Measurements from ENCODE around the gene CCDC39. TPM values are rescaled to one million over a fixed set of nuclear protein-coding genes. Genes with fewer than 3 reads are reported as not detected.

The CCDC39 gene
- total and polyA plus RNA-seq, 2 of the 13 experiments (the other 11 are each of a cell fraction or from before 2014, with no cell fraction given): not detected

DNA sequence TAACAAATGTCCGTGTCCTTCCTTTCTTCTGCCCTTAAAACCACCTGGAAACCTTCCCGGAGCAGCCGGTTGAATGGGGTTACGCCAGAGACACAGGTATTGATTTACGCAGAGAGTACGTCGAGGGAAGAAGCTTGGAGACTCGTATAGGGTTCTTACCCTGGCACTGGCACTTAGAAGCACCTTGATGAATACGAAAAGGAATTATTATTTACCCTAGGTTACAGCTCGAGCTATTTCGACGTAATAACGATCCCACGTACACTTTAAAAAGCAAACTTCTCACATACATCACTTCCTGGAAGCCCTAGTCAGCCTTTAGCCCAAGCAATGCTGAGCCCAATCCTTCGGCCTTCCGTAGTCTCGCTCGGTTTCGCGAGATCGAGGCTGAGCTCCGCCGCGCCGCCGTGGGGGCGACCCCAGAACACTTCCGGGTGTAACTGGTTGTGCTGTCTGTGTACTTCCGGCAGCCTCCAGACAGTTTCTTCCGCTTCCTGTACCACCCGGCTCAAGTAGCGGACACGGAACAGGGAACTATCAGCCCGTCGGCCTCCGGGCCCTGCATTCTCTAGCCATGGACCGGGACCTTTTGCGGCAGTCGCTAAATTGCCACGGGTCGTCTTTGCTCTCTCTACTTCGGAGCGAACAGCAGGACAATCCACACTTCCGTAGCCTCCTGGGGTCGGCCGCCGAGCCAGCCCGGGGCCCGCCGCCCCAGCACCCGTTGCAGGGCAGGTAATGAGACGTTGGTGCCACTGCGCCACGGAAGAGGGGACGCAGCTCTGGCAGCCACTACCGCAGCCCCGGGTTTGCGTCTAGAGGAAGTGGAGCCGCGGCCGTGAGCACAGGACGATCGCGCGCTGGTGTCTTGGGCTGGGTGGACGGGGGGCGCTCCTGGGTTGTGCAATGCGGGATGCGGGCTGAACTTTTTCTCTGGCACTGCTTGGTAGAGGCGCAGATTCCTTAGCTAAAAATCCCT lies 77.3 kb downstream of the CCDC39 start, which contains the start of gene TTC14 (continued):
- TF ChIP-seq, protein P1, sequence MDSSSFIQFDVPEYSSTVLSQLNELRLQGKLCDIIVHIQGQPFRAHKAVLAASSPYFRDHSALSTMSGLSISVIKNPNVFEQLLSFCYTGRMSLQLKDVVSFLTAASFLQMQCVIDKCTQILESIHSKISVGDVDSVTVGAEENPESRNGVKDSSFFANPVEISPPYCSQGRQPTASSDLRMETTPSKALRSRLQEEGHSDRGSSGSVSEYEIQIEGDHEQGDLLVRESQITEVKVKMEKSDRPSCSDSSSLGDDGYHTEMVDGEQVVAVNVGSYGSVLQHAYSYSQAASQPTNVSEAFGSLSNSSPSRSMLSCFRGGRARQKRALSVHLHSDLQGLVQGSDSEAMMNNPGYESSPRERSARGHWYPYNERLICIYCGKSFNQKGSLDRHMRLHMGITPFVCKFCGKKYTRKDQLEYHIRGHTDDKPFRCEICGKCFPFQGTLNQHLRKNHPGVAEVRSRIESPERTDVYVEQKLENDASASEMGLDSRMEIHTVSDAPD (CRISPR knock-in tag; IDR thresholded peaks at IDR 0.05): no peak
- TF ChIP-seq, protein P2, sequence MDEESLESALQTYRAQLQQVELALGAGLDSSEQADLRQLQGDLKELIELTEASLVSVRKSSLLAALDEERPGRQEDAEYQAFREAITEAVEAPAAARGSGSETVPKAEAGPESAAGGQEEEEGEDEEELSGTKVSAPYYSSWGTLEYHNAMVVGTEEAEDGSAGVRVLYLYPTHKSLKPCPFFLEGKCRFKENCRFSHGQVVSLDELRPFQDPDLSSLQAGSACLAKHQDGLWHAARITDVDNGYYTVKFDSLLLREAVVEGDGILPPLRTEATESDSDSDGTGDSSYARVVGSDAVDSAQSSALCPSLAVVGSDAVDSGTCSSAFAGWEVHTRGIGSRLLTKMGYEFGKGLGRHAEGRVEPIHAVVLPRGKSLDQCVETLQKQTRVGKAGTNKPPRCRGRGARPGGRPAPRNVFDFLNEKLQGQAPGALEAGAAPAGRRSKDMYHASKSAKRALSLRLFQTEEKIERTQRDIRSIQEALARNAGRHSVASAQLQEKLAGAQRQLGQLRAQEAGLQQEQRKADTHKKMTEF (CRISPR knock-in tag; IDR thresholded peaks at IDR 0.05): peak; percentile 80; the same call in 1 of the 2 replicates
- TF ChIP-seq MED8 (CRISPR knock-in tag; IDR thresholded peaks at IDR 0.05; ENCODE audit: insufficient replicate concordance): no peak
- 0 out of 2 replicates have a peak, but pooled peaks have one; percentile 60 for TF ChIP-seq ZNF558 (CRISPR knock-in tag; IDR thresholded peaks at IDR 0.05; ENCODE audit: borderline replicate concordance)
- TF ChIP-seq ATRX (CRISPR knock-in tag; IDR thresholded peaks at IDR 0.05; ENCODE audit: borderline replicate concordance): no peak
- TF ChIP-seq, protein P3, sequence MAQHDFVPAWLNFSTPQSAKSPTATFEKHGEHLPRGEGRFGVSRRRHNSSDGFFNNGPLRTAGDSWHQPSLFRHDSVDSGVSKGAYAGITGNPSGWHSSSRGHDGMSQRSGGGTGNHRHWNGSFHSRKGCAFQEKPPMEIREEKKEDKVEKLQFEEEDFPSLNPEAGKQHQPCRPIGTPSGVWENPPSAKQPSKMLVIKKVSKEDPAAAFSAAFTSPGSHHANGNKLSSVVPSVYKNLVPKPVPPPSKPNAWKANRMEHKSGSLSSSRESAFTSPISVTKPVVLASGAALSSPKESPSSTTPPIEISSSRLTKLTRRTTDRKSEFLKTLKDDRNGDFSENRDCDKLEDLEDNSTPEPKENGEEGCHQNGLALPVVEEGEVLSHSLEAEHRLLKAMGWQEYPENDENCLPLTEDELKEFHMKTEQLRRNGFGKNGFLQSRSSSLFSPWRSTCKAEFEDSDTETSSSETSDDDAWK (CRISPR knock-in tag; IDR thresholded peaks at IDR 0.05): no peak
- TF ChIP-seq, protein P4, sequence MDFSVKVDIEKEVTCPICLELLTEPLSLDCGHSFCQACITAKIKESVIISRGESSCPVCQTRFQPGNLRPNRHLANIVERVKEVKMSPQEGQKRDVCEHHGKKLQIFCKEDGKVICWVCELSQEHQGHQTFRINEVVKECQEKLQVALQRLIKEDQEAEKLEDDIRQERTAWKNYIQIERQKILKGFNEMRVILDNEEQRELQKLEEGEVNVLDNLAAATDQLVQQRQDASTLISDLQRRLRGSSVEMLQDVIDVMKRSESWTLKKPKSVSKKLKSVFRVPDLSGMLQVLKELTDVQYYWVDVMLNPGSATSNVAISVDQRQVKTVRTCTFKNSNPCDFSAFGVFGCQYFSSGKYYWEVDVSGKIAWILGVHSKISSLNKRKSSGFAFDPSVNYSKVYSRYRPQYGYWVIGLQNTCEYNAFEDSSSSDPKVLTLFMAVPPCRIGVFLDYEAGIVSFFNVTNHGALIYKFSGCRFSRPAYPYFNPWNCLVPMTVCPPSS (IDR thresholded peaks at IDR 0.05): no peak
- TF ChIP-seq, protein P5, sequence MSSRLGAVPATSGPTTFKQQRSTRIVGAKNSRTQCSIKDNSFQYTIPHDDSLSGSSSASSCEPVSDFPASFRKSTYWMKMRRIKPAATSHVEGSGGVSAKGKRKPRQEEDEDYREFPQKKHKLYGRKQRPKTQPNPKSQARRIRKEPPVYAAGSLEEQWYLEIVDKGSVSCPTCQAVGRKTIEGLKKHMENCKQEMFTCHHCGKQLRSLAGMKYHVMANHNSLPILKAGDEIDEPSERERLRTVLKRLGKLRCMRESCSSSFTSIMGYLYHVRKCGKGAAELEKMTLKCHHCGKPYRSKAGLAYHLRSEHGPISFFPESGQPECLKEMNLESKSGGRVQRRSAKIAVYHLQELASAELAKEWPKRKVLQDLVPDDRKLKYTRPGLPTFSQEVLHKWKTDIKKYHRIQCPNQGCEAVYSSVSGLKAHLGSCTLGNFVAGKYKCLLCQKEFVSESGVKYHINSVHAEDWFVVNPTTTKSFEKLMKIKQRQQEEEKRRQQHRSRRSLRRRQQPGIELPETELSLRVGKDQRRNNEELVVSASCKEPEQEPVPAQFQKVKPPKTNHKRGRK (CRISPR knock-in tag; IDR thresholded peaks at IDR 0.05): 0 out of 2 replicates have a peak, but pooled peaks have one; percentile 49
- no peak; the same call in 1 of the 2 replicates for TF ChIP-seq AHR (CRISPR knock-in tag; IDR thresholded peaks at IDR 0.05)
- TF ChIP-seq SRSF4 (IDR thresholded peaks at IDR 0.05; ENCODE audit: low read depth, low read length, poor library complexity, severe bottlenecking): no peak
- TF ChIP-seq, protein P6, sequence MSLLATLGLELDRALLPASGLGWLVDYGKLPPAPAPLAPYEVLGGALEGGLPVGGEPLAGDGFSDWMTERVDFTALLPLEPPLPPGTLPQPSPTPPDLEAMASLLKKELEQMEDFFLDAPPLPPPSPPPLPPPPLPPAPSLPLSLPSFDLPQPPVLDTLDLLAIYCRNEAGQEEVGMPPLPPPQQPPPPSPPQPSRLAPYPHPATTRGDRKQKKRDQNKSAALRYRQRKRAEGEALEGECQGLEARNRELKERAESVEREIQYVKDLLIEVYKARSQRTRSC (CRISPR knock-in tag; IDR thresholded peaks at IDR 0.05; ENCODE audit: low read depth): no peak
- no peak for TF ChIP-seq ZNF3 (CRISPR knock-in tag; IDR thresholded peaks at IDR 0.05)
- peak; percentile 58; the same call in 1 of the 2 replicates for TF ChIP-seq SALL2 (CRISPR knock-in tag; IDR thresholded peaks at IDR 0.05)
- no peak; the same call in 1 of the 2 replicates for TF ChIP-seq MAF1 (CRISPR knock-in tag; IDR thresholded peaks at IDR 0.05; ENCODE audit: borderline replicate concordance)

Data from HepG2 (cell line).